HG02588 (cell line): Measurements from ENCODE around the gene RFTN1.

Experiments used
- ATAC-seq: cut with Tn5 transposase; IDR thresholded peaks from one replicate; pipeline ENCODE4 v1.9.1; 2021; ENCODE audit warnings: mild to moderate bottlenecking, moderate library complexity; ENCODE audit not compliant: unreplicated experiment

The RFTN1 gene, protein sequence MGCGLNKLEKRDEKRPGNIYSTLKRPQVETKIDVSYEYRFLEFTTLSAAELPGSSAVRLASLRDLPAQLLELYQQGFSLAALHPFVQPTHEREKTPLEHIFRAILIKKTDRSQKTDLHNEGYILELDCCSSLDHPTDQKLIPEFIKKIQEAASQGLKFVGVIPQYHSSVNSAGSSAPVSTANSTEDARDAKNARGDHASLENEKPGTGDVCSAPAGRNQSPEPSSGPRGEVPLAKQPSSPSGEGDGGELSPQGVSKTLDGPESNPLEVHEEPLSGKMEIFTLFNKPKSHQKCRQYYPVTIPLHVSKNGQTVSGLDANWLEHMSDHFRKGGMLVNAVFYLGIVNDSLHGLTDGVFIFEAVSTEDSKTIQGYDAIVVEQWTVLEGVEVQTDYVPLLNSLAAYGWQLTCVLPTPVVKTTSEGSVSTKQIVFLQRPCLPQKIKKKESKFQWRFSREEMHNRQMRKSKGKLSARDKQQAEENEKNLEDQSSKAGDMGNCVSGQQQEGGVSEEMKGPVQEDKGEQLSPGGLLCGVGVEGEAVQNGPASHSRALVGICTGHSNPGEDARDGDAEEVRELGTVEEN

DNA sequence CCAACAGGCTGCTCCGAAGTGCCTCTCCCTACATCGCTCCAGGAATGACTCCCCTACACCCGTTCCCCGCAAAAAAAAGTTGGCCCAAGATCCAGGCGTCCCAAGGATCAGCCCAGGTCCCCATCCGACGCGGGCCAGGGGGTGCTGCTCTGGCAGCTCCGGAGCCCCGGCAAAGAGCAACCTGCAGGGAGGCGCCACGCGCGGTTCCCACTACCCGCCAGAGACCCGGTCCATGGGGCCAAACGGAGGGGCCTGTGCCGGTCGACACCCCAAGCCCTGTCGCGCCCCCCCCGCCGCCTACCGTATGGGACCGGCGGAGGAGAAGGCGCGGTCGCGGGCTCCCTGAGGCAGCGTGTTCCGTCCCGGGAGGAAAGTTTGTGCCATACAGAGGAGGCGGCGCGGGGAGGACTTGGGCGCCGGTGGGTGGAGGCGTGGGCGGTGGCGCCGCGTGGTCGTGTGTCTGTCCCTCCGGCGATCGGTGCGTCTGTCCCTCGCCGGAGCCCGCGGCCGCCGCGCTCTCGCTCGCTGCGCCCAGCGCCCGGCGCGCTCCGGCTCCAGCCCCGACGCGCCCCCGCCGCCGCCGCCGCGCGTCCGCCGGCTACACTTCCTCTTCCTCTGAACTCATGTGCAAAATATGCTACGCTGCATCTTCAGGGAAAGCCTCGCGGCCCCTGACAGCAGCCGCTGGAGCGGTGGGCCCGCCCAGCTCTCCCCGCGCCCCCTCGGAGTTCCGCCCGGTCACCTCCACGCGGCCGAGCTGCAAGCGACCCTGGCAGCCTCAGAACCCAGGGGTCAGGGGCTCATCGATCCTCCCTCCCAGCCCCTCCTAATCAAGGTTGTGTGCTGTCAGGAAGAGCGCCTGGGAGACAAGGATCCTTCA is at the start of gene RFTN1:
Gene RFTN1, minus strand, starts transcription at position 559 of the 880 bp plus-strand sequence. CDS start 19,830 bp downstream, outside the sequence.
- ATAC-seq = no peak

DNA sequence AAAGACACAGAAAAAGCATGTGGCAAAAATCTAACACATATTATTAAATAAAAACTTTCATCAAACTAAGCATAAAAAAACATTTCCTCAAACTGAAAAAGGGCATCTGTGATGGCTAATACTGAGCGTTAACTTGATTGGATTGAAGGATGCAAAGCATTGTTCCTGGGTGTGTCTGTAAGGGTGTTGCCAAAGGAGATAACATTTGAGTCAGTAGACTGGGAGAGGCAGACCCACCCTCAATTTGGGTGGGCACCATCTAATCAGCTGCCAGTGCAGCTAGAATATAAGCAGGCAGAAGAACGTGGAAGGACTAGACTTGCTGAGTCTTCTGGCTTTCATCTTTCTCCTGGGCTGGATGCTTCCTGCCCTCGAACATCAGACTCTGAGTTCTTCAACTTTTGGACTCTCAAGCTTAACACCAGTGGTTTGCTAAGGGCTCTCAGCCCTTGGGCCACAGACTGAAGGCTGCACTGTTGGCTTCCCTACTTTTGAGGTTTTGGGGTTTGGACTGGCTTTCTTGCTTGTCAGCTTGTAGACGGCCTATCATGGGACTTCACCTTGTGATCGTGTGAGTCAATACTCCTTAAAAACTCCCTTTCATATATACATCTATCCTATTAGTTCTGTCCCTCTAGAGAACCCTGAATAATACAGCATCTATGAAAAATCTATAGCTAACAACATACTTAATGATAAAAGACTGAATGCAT is 46.3 kb upstream of the RFTN1 start:
- no peak for ATAC-seq

DNA sequence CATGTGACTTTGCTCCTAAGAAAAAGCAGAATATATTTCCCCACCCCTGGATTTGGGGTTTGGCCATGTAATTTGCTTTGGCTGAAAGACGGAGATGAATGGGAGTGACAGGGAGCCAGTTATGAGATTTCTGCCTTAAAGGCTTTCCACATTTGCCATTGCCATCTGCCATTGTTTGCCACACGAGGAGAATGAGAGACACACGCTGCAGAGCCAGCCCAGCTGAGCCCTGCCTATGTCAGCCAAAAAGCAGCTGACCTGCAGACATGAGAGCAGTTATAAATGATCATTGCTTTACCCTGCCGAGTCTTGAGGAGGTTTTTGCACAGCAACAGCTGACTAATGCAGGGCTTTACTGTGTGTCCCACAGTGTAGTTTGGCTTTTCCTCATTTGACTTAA is 40.6 kb upstream of the RFTN1 start:
- ATAC-seq = no peak

DNA sequence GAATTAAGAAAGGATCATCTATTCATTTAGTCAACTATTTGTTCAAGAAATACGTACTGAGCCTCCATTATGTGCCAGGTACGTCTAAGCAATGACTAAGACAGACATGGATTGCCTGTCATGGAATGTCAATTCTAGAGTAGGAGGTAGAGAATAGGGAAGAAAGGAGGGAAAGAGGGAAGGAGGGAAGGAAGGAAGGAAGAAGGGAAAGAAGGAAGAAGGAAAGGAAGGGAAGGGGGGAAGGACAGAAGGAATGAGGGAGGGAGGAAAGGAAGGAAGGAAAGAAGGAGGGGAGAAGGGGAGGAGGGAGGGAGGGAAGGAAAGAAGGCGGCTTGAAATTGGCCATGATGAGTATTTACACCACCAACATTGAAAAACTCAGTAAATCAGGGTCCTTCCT is 39.3 kb upstream of the RFTN1 start:
- ATAC-seq = no peak

DNA sequence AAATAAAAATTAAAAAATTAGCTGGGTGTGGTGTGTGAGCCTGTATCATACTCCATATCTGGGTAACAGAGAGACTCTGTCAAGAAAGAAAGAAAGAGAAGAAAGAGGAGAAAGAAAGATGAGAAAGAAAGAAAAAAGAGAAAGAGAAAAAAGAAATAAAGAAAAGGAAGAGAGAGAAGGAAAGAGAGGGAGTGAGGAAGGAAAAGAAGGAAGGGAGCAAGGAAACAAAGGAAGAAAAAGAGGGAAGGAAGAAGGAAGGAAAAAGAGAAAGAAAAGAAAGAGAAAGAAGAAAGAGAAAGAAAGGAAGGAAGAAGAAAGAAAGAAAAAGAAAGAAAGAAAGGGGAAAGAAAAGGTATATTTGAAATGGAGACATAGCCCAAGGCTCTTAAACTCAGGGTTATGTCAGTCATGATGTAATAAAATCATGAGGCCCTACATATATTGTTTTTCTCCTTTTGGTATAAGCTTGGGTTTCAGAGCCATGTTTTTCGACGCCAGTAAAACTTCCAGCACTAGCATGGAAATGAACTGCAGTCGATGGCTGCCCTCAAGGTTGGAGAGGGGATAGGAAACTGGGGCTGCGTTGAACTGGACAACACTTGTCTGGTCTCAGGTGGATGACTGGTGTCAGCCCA is 38.0 kb upstream of the RFTN1 start:
- no peak for ATAC-seq

DNA sequence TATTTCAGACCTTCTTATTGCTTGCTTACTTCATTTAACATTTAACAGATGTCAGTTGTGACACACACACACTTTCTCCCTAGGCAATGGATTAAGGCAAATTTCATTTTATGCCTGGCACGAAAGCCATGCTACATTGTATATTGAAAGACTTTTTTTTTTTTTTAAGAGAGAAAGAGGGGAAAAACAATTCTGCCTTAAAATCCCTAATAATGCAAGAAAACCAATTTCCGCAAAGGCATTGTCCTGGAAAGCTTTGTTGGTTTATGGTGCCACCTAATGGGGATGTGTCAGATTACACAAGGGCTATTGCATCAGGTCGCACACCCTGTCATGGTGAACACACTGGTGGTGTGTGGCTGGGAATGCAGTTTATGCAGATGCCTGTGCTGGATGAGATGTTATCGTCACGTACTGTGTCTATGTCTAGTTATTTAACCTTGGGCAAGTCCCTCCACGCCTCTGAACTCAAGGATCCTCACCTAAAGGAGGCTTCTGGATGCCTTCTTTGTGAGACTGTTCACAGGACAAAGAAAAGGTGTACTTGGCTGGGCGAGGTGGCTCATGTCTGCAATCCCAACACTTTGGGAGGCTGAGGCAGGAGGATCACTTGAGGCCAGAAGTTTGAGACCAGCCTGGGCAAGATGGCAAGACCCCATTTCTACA is 37.3 kb upstream of the RFTN1 start:
- ATAC-seq = no peak

DNA sequence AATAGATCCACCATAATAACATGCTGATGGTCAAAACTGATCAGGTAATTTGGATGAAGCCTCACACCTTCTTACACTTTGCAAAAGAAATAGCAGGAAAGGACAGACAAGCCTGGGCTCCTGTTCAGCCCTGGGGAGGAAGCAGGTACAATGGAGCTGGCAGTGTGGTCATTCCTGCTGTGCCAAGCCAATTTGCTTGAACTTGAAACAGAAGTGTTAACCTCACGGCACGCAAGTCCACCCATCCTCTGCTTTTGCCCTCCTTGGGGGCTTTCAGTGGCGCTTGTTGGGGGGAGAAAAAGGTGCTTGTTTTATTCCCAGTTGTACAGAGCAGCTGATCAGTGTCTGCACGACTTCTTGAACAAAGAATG is 36.8 kb upstream of the RFTN1 start:
- ATAC-seq = no peak

DNA sequence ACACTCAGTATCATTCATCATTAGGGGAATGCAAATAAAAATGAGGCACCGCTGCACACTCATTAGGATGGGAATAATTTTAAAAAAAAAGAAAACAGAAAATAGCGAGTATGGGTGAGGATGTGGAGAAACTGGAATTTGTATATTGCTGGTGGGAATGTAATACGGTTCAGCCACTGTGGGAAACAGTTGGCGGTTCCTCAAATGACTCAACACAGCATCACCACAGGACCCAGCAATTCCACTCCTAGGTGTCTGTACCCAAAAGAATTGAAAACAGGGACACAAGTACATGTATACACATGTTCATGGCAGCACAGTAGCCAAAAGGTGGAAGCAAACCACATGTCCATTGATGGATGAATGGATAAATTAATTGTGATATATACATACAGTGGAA is 35.2 kb upstream of the RFTN1 start:
- no peak for ATAC-seq

DNA sequence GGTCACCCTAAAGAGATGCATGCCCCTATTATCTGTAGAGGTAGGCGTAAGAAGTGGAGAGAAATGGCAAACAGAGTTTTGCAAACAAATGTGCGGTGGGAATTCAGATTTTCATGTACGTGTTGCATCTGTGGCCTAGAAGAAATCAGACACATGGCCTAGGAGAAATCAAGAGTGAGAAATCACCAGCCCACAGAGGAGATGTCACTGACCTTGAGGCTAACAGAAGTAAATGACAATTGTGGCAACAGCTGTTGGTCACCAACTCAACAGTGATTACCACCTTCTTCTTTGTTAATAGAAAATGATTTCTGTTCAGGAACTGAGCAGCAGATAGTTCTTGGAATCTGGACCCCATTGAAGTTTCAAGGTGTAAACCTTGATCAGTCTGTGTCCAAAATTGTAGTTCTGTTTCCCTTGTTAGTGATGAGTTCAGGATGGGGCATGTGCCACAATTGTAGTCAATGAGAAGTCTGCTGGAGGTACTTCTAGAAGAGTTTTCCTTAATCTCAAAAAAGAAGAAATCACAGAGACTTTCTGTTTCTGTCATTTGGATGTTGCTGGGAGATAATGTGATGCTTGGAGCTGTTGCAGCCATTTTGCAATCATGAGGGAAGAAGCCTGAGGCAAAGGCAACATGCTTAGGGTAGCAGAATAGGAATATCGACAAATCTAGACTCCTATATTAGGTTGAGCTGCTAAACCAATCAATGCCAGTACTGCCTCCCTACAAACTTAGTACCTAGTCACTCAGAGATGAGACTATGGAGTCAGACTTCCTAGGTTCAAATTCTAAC is 34.3 kb upstream of the RFTN1 start:
- no peak for ATAC-seq

DNA sequence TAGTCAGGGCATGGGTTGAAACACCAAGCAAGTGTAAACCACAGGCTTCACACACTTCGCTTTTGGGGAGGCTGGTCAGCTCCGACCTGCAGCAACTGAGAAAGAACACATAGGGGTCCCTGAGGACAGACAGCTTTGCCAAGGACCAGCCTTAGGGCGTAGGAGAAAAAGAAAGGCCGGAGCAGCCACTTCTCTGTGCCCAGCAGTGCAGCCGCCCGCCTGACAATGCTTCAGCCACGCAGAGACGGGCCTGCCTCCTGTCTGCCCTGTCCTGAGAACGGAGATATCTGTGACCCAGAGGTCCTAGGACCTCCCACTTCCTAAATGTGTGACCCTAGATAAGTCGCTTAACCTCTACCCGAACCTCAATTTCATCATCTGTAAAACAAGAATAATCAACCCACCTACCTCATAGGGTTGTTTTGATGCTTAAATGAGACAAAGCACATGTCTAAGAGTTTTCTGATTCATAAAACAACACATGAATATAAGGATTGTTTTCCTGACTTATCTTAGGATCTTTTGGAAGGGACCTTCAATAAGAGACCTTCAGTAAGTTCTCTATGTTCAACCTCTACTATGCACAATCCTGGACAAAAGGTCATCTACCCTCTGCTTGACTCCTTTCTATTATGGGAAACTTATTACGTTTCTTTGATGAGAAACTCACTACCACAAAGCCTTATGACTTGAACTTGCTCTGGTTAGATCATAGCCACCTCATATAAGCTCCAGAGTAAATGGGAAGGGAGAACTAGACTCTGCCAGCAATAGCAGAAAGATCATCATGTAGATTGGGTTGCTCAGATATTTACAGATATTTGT is 32.9 kb upstream of the RFTN1 start:
- ATAC-seq = no peak

DNA sequence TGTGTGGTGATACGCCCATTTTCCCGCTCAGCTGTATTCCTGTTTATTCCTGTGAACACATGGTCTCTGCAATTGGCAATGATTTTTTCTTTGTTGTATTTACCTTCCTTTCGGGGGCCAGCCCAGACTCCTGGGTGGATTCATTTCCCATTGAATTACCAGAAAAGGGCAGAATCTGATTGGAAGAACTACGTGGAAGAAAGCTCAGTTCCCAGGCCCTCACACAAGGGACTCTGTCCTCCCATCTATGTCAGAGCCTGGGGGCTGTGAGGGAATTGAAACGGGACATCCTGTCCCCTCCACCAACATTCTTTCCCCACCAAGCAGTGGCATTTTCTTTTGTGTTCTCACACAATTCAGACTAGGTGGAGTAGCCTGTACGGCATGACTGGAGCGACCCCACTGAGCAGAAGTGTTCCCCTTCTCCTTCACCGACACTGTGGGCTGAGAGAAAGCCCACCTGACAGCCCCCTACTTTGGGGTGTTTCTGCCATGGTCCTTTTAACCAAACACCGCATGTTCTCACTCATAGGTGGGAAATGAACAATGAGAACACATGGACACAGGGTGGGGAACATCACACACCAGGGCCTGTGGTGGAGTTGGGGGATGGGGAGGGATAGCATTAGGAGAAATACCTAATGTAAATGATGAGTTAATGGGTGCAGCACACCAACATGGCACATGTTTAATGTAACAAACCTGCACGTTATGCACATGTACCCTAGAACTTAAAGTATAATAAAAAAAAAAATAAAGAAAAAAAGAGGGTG is 32.1 kb upstream of the RFTN1 start:
- no peak for ATAC-seq

DNA sequence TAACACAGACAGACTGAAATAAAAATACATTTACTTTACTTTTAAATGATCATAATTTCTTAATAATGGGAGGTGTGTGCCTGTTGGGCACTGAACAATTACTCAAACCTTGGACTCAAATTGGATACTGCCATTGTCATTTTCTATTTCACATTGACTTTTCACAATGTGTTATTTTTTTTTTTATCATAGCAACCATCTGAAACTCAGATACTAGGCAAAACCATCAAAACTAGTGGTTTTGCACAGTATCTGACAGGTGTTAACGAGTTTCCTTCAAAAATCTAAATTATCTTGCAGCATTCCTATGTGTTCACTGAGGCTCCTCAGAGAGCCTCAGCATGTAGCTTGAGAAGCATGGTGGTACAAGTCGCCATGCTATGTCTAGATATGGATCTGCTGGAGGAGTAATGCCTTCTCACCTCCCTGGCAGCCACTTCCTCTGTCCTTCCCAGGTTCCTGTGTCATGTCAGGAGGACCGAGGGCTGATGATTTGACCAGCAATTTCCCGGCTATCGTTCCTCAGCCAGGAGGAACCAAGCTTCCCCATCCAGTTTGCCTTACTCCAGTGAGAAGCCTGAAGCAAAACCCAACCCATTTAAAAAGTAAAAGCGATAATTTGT is 29.9 kb upstream of the RFTN1 start:
- no peak for ATAC-seq

DNA sequence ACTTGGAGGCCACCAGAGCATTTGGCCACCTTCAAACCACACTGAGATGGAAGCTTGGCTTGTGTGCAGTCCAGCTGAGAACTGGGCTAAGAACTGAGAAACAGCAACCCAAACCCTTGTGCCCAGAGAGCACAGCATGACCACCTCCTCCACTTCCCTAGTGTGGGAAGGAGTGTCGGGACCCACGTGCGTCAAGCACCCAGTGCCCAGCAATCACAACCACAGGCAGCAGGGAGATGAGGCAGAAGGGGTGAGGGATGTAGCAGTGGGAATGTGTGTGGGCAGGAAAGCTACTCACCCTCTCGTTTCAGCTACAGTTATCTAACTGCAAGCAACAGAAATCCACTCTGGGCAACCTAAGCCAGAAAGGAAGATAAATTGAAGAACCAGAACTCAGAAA is 25.0 kb upstream of the RFTN1 start:
- ATAC-seq = no peak

DNA sequence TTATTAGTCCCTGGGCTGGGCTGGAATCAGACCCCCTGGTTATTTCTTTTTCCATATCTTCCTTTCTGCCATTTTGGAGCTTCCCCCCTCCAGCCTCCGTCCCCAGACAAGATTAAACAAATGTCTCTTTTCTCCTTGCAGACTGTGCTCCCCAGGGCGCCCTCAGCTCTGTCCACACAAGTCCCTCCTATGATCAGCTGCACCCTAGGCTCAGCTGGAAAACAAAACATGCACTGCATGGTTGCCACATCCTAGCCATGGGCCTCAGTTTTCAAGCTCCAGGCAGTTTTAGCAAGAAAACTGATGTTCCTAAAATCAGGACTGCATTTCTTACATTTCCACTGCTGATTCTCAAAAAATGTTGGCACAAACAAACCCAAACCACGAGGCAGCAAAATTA is 23.5 kb upstream of the RFTN1 start:
- no peak for ATAC-seq

DNA sequence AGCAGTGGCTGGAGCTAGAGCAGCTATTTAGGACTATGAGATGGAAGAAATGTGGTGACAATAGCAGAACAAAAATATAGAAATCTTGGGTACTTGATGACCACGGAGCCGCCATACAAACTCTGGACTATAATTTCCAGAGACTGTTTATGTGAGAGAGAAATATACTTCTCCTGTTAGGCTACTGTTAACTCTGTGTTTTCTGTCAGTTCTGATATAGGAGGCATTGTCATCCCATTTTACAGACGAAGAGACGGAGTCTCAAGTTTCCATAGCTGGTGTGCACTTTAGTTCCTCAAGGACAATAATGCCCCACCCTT is 22.8 kb upstream of the RFTN1 start:
- no peak for ATAC-seq

DNA sequence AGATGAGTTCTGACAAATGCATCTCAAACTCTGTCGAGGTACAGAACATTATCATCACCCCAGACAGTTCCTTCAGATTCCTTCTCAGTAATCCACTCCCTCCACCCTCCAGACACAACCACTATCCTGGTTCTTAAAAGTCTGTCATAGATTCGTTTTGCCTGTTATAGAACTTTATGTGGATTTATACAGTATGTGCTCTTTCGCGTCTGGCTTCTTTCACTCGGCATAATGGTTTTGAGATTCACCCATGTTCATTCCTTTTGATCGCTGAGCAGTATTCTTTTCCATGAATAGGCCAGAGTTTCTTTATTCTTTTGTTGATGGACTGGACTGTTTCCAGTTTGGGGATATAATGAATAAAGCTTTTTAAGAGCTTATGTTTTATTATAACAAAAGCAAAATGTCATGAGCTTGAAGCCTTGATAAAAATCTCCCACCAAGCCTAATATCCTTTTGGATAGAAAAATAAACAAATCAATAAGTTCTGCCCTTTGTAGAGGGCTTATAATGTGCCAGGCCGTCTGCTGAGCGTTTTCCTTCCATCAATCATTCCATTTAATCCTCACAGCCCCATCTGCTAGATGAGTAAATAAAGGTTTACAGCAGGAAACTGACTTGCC is 21.3 kb upstream of the RFTN1 start:
- no peak for ATAC-seq
